Measurements from ENCODE around the gene STAG1. TPM values are rescaled to one million over a fixed set of nuclear protein-coding genes. Genes with fewer than 3 reads are reported as not detected.
"Not testable (repeated sequence)": the region's sequence is repeated elsewhere in the genome, so short reads cannot be mapped to it uniquely, and the experiment has no call there.

STAG1 gene
- total RNA-seq, 1 experiment from 2014 or later, result 43.7 TPM

DNA sequence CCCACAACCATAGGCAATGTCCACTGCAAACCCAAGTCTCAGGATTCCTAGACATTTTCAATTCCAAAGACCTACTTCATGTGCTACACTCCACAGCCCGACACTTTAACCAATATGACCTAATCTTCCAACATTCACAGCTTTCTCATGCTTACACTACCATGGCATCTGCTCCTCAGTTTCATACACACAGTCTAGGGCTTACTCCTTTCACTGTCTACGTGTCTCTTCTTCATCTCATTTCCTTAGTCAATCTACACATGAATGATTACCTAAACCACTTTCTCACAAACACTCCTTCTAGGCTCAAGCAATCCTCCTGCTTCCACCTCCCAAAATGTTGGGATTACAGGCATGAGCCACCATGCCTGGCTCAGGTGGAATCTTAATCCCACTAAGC lies 106.3 kb downstream of the STAG1 start:
- Histone ChIP-seq H3K9me3 (ENCODE audit: control insufficient read depth, insufficient read depth, low read depth, low read length) (no peaks in the 10 kb centered on the region), H3K27me3 (ENCODE audit: control insufficient read depth, insufficient read depth, low read length) (no peaks in the 10 kb centered on the region), H3K36me3 (ENCODE audit: control insufficient read depth, insufficient read depth, low read length) (no peaks in the 10 kb centered on the region), H3K27ac (ENCODE audit: low read length) (no peak overlapping the region), H3K4me3 (ENCODE audit: low read depth in 2 of 2, low read length in 2 of 2) (no peak overlapping the region), H3K4me1 (ENCODE audit: control insufficient read depth, insufficient read depth, low read length) (no peaks in the 10 kb centered on the region; the same call in 1 of the 2 replicates)
- in situ Hi-C loops (cut with HindIII; ENCODE audit: low pct_unique_long_range_greater_than_20kb, low sequenced_read_pairs), result no loop called here
- no TSS peak for BruUV-seq (replicated peaks)
- ATAC-seq, result no peak
- ChIA-PET POLR2A (no interaction called here), CTCF (no interaction called here)
- TF ChIP-seq POLR2AphosphoS5 (IDR thresholded peaks at IDR 0.05; ENCODE audit: low read depth, low read length) (no peak), TCF7L2 (IDR thresholded peaks at IDR 0.05; ENCODE audit: low read depth, low read length) (no peak)
- TF ChIP-seq, protein P1, sequence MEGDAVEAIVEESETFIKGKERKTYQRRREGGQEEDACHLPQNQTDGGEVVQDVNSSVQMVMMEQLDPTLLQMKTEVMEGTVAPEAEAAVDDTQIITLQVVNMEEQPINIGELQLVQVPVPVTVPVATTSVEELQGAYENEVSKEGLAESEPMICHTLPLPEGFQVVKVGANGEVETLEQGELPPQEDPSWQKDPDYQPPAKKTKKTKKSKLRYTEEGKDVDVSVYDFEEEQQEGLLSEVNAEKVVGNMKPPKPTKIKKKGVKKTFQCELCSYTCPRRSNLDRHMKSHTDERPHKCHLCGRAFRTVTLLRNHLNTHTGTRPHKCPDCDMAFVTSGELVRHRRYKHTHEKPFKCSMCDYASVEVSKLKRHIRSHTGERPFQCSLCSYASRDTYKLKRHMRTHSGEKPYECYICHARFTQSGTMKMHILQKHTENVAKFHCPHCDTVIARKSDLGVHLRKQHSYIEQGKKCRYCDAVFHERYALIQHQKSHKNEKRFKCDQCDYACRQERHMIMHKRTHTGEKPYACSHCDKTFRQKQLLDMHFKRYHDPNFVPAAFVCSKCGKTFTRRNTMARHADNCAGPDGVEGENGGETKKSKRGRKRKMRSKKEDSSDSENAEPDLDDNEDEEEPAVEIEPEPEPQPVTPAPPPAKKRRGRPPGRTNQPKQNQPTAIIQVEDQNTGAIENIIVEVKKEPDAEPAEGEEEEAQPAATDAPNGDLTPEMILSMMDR (IDR thresholded peaks at IDR 0.05), result no peak
- intact Hi-C loops (cut with micrococcal nuclease; ENCODE audit: unreplicated experiment), result no loop called here
- DNase-seq (ENCODE audit: low read depth, low spot score), result no peak

DNA sequence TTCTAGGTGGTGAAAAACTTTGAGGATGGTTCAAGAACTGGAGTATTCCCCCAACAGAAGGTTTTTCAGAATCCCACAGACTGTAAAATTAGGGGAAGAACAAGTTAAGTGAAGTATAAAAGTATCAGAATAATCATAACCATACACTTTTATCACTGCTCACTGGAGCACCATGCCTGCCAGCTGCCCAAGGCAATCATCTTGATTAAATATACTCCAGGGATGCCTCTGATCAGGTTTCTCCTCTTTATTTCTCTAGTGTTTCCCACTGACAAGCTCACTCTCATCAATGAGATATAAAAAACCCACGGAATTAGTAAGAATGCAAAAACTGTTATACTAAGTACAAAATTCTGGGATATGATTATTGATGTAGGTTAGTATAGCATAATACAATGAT lies 108.0 kb downstream of the STAG1 start:
- Histone ChIP-seq H3K4me3 (ENCODE audit: low read depth in 2 of 2, low read length in 2 of 2) (no peak overlapping the region), H3K9me3 (ENCODE audit: control insufficient read depth, insufficient read depth, low read depth, low read length) (no peaks in the 10 kb centered on the region), H3K27ac (ENCODE audit: low read length) (no peak overlapping the region), H3K36me3 (ENCODE audit: control insufficient read depth, insufficient read depth, low read length) (no peaks in the 10 kb centered on the region), H3K4me1 (ENCODE audit: control insufficient read depth, insufficient read depth, low read length) (no peaks in the 10 kb centered on the region; the same call in 1 of the 2 replicates), H3K27me3 (ENCODE audit: control insufficient read depth, insufficient read depth, low read length) (no peaks in the 10 kb centered on the region)
- BruUV-seq (replicated peaks), result no TSS peak
- TF ChIP-seq, protein P1 (IDR thresholded peaks at IDR 0.05), result no peak
- TF ChIP-seq SIN3A (IDR thresholded peaks at IDR 0.05; ENCODE audit: borderline replicate concordance, insufficient read depth, low read depth, low read length) (no peak), TCF7L2 (IDR thresholded peaks at IDR 0.05; ENCODE audit: low read depth, low read length) (no peak), POLR2AphosphoS5 (IDR thresholded peaks at IDR 0.05; ENCODE audit: low read depth, low read length) (no peak)
- TF ChIP-seq, protein P2, sequence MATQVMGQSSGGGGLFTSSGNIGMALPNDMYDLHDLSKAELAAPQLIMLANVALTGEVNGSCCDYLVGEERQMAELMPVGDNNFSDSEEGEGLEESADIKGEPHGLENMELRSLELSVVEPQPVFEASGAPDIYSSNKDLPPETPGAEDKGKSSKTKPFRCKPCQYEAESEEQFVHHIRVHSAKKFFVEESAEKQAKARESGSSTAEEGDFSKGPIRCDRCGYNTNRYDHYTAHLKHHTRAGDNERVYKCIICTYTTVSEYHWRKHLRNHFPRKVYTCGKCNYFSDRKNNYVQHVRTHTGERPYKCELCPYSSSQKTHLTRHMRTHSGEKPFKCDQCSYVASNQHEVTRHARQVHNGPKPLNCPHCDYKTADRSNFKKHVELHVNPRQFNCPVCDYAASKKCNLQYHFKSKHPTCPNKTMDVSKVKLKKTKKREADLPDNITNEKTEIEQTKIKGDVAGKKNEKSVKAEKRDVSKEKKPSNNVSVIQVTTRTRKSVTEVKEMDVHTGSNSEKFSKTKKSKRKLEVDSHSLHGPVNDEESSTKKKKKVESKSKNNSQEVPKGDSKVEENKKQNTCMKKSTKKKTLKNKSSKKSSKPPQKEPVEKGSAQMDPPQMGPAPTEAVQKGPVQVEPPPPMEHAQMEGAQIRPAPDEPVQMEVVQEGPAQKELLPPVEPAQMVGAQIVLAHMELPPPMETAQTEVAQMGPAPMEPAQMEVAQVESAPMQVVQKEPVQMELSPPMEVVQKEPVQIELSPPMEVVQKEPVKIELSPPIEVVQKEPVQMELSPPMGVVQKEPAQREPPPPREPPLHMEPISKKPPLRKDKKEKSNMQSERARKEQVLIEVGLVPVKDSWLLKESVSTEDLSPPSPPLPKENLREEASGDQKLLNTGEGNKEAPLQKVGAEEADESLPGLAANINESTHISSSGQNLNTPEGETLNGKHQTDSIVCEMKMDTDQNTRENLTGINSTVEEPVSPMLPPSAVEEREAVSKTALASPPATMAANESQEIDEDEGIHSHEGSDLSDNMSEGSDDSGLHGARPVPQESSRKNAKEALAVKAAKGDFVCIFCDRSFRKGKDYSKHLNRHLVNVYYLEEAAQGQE (IDR thresholded peaks at IDR 0.05; ENCODE audit: insufficient read depth in 1 of 2, low read depth in 2 of 2, low read length in 1 of 2), result no peak
- ChIA-PET CTCF (no interaction called here), POLR2A (no interaction called here)
- in situ Hi-C loops (cut with HindIII; ENCODE audit: low pct_unique_long_range_greater_than_20kb, low sequenced_read_pairs) (no loop called here), intact Hi-C loops (cut with micrococcal nuclease; ENCODE audit: unreplicated experiment) (no loop called here)
- ATAC-seq, result no peak
- no peak for DNase-seq (ENCODE audit: low read depth, low spot score)

DNA sequence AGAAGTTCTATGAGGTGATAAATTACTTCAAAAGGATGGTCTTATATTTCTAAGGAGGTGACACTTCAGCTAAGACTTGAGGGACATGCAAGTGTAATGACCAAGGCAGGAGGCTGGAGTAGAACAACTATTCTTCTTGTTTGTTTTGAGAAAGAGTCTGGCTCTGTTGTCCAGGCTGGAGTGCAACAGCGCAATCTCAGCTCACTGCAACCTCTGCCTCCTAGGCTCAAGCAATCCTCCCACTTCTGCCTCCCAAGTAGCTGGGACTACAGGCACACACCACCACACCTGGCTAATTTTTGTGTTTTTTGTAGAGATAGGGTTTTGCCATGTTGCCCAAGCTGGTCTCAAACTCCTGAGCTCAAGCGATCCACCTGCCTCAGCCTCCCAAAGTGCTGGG lies 108.8 kb downstream of the STAG1 start:
- H3K4me1 ChIP-seq (ENCODE audit: control insufficient read depth, insufficient read depth, low read length); DNase-seq (ENCODE audit: low read depth, low spot score); in situ Hi-C loops (cut with HindIII; ENCODE audit: low pct_unique_long_range_greater_than_20kb, low sequenced_read_pairs); intact Hi-C loops (cut with micrococcal nuclease; ENCODE audit: unreplicated experiment); H3K9me3 ChIP-seq (ENCODE audit: control insufficient read depth, insufficient read depth, low read depth, low read length); H3K36me3 ChIP-seq (ENCODE audit: control insufficient read depth, insufficient read depth, low read length); ATAC-seq; H3K27me3 ChIP-seq (ENCODE audit: control insufficient read depth, insufficient read depth, low read length); POLR2A ChIA-PET; CTCF ChIA-PET; H3K4me3 ChIP-seq (ENCODE audit: low read depth in 2 of 2, low read length in 2 of 2); BruUV-seq (replicated peaks); H3K27ac ChIP-seq (ENCODE audit: low read length): not testable (repeated sequence)

All from Panc1 (cell line).